Stimulated activated CD4-positive, alpha-beta T cell treated with anti-CD3 and anti-CD28 coated beads, Interleukin-4, amount 100 ng/mL, for 24 hours (primary cell): Measurements from ENCODE around the gene CEBPA.
A peak's percentile ranks its signal among the peaks of the same experiment; 100 is the strongest.

Experiments used
- DNase-seq: peaks from one replicate; pipeline ENCODE4 v3.0.0-alpha.2; 2020

CEBPA gene

DNA sequence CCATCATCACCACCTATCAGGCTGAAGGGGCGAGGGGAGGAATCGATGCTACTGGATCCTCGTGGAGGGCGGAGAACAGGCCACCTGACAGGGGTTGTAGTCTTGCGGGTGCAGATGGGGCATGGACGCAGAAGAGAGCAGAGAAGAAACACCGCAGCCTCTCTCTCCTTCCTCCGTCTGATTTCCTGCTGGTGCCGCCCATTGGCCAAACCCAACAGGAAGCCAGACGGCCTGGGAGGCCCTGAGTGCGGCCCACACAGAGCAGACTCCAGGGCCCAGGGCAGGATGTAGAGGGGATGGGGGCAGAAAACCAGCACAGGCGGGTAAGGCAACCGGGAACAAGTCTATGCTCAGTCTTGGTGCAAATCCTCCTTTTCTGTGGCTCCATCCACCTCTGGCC is 15.4 kb downstream of the CEBPA start:
- DNase-seq, result no peak

DNA sequence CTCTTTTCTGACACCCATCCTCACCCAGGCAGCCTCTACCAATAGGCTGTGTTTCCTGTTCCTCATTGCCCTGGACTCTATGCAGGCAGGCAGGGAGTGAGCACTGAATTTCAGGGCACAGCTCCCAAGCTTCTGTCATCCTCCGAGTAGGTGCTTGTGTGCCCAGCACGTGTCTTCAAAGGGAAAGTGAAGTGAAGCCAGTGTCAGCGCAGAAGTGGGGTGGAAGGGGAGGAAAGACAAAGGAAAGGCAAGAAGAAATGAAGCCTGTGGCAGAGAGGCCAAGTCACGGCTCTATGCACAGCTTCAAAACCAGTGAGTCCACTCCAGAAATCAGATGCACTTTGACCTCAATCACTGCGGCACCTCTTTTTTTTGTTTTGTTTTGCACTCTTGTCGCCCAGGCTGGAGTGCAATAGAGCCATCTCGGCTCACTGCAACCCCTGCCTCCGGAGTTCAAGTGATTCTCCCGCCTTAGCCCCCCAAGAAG is 16.9 kb downstream of the CEBPA start:
- no peak for DNase-seq

DNA sequence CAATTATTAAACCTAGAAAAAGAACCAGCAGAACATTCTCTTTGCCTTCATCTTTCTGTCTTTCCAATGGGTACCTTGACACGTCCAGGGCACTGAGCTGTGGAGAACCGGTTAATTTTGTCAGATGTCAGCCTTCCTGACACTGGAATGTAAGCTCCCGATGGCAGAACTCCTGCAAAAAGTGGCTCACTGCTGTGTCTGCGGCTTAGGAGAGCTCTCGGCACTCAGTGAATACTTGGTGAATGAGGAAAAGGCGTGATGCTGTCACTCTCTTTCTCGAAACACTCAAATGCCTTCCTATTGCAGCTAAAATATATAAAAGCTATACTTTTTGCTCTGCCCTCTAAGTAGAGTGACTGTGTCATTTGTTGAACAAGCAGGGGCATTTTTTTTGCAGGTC is 17.6 kb downstream of the CEBPA start:
- no peak for DNase-seq

DNA sequence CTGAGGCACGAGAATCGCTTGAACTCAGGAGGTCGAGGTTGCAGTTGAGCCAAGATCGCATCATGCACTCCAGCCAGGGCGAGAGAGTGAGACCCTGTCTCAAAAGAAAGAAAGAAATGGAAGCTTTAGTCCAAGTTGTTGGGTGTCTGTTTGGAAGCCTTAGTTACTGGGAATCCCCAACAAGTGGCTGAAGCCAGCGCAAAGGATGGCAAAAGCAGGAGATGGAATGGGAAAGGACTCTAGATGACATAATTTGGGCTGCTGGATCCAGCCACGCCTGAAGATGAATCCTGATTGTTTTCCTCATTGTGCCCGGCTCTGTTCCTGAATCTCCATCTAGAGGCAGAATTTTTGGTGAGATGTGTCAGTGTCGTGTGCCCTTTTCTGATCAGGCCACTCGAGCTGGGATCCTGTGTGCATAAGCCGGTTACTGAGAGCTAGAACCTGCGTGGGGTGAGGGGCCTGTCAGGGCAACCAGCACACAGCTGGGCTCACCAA is 18.1 kb downstream of the CEBPA start:
- no peak for DNase-seq

DNA sequence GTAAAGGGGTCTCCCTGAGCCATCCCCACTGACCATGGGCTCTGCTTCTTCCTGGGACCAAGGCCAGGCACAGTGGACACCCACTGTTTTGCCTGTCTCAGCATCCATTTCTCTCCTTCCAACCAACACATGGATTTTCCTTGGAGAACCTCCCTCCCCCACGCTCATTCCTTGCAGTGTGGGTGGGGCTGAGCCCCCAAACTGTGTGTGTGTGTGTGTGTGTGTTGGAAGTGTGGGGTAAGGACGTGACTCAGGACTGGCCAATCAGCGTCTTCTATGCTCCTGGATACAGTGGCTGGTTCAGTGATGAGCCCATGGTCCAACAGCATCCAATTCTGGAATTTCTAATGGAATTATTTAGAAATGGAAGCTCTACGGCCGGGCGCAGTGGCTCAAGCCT is 18.7 kb downstream of the CEBPA start:
- DNase-seq, result no peak

DNA sequence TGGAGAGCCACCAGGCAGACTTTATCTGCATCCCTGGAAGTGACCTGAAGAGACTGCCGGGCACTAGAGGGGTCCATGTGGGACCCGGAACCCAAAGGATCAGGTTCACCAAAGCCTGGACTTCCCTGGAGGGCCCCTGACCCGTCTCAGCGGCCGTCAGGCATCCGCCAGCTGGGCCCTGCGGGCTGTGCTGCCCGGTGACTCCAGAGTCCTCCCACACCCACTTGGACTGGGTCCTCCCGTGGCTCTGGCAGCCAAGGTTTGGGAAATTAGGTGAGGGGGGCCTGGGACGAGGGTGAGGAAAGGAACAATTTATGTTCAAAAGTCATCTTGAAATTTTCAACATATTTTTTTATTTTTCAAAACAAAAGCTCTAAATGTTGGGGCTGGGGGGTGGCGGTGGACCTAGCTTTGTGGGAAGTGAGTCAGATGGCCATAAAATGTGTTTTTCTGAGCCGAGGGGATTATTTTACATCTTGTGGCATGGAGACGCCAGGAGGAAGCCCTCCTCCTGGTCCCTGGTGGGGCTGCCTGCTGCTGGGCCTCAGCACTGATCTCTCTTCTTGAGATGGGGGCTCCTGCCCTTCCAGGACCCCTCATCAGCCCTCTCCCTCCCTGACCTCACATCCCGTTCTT is 20.2 kb downstream of the CEBPA start:
- DNase-seq, result no peak

DNA sequence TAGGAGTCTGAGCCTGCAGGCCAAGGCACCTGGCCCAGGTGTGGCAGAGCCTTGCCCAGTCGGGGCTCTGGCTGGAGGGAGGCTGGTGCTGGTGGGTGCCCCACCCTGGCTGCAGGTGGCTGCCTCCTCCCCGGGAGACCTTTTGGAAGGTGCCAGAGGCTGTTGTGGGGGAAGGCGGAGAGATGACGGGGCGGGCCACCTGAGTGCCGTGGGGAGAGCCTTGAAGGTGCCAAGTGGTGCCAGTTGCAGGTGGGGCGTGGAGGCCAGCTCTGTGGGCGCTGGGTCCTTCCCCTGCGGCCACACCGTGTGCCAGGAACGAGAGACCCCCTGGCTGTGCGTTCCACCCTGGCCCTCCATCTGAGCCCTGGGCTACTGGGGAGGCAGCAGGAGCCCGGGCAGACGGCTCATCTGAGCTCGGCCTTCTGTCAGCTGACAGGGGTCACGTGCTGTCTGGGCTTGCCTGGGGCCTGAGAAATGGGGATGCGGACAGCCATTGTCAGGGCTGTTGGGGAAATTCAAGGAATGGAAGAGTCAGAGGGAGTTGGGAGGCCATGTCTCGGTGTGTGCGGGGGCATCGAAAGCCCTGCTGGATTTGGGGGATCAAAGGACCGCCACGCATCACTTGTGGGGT is 20.9 kb downstream of the CEBPA start:
- DNase-seq, result no peak

DNA sequence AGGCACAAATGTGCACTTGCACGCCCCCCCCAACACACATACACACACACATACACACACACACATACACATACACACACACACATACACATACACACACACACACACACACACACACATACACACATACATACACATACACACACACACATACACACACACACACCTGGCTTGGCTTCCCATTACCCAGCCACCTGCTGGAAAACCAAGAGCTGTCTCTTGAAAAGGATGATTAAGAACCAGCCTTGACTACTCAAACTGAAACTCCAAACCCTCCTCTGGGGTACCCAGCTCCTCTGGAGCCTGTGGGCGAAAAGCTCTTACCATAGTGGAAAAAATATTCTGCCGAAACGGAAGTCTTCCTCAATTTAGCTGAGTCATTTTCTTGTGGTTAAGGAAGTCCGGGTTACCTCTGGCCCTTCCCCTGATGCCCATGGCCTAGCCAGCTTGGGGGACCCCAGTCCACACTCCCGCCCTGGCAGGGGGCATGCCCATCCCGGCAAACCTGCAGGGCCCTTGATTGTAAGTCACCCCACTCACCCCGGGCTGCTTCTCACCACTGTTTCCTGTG is 21.9 kb downstream of the CEBPA start:
- DNase-seq, result peak; percentile 59

DNA sequence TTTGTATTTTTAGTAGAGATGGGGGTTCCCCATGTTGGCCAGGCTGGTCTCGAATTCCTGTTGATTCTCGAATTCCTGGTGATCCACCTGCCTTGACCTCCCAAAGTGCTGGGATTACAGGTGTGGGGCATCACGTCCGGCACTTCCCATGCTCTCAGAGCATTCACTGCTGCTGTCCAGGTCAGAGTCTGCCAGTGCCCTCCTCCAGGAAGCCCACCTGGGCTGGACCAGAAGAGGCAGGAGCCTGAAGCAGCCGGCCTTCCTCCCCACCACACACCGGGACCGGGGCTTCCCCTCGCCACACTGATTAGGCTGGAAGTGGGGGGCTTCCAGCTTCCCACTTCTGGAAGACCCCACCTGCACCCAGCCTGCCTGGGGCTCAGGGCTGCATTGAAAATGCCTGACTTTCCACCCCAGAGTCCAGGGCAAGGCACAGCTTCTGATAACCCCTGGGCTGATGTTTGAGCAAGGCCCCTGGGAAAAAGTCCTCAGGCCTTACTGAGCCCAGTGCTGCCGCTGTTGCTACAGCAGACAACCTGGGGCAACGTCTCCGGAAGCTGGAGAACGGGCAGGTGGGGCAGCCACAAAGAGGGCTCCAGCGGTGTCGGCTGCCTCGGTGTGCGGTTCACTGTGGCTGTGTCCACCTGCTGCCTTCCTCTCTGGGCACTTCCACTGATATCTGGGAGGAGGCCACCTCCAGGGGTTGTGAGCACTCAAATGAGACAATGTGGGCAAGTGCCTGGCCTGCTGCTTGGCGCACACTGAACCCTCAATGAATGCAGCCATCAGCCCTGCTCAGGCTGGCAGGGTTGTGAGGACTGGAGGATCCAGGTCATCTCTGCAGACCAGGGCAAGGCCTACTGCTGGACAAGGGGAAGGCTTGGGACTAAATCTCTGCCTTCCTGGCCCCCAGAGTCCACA is 22.6 kb downstream of the CEBPA start:
- no peak for DNase-seq

DNA sequence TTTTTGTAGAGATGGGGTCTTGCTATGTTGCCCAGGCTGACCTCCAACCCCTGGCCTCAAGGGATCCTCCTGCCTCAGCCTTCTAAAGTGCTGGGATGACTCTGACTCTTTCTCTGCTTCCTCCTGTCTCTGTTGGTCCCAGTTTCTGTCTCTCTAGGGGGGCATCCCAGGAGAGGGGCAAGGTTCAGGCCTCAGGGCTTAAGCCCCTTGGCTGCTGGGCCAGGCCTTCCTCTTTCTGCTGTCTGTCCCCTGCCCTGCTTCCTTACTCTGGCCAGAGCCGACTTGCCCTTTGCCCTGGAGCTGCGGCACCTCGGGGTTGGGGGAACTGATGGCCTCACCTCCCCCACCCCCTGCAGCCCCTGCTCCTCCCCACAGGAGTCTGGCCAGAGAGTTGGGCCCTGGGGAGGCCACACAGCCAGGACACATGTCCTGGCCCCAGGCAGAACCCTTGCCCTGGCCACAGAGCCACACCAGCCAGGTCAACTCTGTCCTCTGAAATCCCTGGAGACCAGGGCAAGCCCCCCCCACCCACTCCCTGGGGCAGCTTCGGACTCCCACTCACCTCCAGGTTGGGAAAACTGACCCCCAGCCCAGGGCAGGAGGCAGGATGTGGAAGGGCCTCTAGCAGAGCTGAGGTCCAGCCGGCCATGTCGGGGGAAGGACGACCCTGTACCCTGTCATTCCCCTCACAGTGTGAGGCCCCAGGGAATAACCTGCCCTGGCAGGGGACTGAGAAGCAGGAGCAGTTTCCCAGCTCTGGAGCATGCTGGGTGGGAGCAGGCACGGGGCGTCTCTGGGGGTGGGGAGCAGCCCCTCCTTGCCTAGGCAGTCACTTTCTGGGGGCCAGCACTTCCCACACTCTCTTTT is 23.7 kb downstream of the CEBPA start:
- DNase-seq, result no peak

DNA sequence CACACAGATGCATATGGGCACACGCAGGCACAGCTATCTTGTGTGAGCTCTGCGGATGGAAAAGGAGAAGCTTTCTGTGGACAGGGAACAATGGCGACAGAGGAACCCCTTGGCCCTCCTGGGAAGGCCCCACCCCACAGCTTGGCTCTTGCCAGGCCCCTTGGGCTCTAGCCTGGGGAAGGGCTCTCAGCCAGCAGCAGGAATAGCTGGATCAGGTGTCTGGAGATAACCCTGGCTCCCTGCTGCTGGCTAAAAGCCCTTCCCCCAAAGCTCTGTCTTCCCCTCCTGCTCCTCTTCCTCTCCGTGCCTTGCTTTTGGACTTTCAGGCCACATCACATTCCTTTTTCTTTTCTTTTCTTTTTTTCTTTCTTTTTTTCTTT is 24.3 kb downstream of the CEBPA start:
- no peak for DNase-seq

DNA sequence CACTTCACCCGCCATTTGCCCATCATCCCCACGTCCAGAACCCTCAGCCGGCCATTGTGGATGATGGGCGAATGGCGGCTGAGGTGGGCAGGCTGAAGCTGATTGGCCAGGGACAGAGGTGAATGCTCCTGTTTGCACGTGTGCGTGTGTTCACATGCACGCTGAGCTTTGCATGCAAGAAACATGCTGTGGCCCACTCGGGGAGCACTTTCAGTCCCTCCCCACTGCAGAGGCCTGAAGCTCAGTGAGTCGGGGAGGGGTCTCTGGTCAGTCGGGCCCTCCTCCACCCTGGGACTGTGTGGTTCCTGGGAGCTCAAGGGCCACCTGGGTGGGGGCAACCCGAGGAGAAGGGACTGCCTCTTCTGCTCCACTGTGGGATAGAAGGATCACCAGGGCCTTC is 24.9 kb downstream of the CEBPA start:
- DNase-seq, result no peak

DNA sequence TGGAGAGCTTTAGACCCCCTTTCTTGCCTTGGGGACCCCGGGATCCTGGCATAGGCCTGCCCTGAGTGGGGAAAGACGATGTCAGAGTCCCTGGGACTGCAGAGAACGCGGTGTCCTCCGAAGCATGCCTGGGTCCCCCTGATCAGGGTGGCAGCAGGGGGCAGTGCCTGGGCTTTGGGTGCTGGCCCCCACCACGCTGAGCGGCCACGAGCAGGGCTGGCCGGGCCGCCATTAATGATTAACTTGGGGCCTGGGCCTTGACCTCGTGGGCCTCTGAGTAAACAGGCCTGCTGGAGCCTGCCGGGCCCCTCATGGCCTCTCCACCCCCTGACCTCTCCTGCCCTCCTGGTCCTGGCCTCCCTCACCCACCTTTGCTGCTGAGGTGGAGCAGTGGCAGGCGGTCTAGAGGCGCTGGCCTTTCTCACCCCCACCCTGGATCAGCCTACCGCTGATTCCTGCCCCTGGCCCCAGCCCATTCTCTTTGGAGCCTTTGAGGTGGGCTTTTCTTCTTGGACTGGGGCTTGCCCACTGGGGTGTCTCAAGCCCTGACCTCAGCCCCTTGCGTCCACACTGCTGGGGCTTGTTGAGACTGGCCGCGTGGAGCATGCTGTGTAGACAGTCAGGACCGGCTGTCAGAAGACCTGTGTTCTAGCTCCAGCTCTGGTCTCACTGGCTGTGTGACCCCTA is 26.3 kb downstream of the CEBPA start:
- no peak for DNase-seq

DNA sequence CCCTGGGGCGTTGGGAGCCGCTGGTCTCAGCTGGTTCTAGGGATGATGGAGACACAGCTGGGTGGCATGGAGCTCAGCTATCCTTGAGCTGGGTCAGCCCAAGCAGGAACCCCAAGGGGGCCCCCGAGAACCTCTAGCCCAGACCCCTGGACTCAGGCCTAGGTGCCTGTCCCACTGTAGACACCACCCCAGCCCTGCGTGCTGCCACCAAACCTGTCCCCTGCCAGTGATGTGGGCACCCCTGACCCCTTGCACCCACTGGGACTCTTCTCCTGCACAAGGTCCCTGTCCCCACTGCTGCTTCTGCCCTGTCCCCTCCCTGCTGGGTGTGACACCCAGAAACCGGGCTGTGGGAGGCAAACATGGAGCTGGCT is 26.8 kb downstream of the CEBPA start:
- no peak for DNase-seq

DNA sequence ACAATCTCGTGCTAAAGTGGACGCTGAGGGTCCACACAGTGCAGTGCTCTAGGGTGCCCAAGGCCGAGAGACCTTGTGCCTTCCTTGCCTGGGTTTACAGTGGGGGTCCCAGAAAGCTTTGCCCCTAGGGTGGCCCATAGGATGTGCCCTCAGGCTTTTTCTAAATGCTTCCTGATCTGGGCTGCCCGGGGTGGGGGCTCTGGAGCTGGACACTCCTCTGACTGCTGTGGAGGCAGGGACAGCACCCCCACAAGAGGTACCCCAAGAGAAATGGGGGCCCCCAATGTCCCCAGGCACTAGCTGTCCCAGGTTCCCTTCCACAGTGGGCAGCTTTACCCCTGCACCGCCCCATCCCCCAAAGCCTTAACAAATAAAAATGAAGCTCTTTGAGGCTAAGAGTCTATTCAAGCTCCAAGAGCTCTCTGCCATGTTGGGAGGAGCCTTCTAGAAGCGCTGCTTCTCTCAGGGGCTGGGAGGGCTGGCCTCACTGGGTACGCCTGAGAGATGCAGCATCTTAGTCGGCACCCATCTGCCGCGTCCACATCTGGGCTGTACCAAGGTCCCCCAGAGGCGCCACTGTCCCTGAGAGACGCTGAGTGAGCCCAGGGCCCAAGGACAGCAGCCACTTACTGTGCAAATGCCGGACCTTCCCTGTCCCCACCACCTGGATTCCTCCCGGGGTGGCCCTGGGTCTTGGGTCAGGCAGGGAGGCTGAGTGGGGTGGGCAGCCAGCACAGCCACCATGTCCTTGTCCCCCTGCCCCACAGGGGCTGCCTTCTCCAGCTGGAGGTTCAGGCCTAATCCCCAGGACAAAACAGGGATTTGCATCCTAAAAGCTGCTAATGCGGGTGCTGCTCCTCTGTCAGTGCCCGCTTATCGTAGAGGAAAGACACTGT is 27.4 kb downstream of the CEBPA start:
- no peak for DNase-seq

DNA sequence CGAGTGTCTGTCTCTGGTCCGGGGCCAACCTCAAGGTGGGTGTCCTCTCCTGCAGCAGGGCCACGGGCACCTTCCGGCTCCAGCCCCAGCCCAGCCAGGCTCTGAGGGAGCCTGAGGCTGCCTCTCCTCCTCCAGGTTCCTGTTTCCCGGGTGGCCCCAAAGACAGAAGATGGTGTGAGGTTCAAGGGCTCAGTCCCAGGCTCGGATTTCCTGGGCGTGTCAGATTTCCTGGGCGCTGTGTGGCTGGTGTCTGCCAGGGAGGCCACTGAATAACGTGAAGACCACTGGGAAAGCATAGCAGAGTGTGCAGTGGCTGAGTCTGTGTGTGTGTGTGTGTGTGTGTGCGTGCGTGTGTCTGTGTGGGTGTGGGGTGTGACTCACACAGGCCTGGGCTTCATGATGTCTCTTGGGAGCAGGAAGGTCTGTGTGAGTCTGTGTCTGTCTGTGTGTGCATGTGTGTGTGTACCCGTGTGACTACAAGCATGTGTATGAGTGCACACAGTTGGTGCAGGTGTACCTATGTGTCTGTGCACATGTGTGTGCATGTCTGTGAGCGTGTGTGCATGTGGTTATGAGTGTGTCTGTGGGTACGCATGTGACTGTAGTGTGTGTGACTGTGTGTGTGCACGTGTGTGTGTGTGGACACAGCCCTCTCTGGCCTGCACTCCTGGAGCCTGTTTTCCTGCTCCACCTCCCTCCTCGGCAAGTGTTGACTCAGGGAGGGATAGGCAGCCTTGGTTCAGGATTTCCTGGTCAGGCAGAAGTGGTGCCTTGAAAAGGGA is 28.3 kb downstream of the CEBPA start:
- peak; percentile 49 for DNase-seq

DNA sequence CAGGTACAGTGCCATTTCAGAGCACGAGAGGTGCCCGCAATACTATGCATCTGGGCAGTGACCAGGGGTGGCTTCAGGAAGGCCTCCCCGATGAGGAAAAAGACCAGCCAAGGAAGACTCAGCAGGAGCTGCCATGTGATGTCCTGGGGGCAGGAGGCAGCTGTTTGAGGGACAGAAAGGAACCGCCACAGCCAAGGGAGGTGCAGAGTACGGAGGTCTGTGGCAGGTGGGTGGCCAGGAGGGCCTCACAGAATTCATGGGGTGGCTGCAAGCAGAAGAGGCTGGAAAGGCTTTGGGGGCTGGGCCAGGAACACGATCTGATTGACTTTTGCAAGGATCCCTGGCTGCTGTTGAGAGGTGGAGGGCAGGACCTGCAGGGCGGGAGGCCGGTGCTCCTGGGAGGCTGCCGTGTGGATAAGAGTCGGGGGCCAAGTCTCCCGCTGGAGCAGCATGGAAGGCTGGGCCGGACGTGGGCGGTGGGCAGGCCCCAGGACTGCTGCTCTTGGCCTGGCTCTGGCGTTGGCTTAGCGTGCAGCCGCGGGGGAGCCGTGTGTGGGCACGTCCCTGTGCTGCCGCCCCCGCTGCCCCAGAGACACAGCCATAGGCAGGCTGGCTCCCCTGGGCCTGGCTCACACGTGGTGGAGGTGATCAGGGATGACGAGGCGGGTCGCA is 29.1 kb downstream of the CEBPA start:
- no peak for DNase-seq

DNA sequence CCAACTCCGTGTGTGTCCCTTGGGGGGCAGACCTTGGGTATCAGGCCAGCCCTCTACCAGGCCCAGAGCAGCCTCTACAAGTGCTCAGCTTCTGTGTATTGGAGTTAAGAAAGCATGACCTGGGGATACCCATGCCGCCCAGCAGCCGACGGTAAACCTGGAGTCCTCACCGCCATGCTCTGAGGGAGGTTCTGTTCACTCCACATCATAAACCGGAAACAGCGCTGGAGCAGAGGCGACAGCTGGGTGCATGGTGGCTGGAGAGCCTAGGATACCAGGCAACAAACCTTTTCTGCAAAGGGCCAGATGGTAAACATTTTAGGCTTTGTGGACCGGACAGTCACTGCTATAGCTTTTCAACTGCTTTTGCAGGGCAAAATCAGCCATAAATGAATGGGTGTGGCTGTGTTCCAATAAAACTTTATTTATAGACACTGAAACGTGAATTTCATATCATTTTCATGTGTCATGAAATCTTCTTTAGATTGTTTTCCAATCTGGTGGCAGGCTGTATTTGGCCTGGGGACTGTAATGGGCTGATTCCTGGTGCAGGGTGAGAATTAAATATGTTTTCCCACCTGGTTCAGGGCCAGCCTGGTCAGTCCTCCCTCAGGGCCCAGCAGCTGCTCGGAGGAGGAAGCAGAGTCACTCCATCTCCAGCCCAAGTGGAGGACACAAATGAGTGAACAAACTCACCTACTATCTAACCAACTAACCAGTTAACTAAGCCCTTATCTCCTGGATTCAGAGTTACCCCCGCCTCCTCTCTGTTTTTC is 30.9 kb downstream of the CEBPA start:
- DNase-seq, result no peak
